Lung microvascular endothelial cell (primary cell): ENCODE results near the gene SCD5. TPM values are rescaled to one million over a fixed set of nuclear protein-coding genes. Genes with fewer than 3 reads are reported as not detected.
"Not testable (repeated sequence)": the region's sequence is repeated elsewhere in the genome, so short reads cannot be mapped to it uniquely, and the experiment has no call there.

Source experiments
- DNase-seq, 2 donors: peaks; one replicate each; pipeline versions ENCODE4 v3.0.0 to v3.0.0-alpha.2; 2010; ENCODE audit warnings: low read depth in 2 of 2
- total RNA-seq: library from RNA; depleted of rRNA; stranded (reverse); fragments of >200 nt; gene quantifications from 2 replicates; pipeline ENCODE4 v1.2.1, GENCODE V29; 2014

The SCD5 gene
- 31.0 and 32.0 TPM in 2 replicates for total RNA-seq

- DNase-seq, result peak; percentile 55 to 86
These were observed at the start of gene SCD5 for GRCh38 chr4:82798168-82799005. SCD5 (minus strand) TSS chr4:82798796; CDS start chr4:82798537, 259 bp downstream.

GRCh38 chr4:82842593-82842992 lies 44.0 kb upstream of the SCD5 start:
- peak; percentile 35 to 37 for DNase-seq

- DNase-seq, result peak; percentile 33 to 80
These were observed 41.0 kb upstream of the SCD5 start for GRCh38 chr4:82839624-82840023.

GRCh38 chr4:82833696-82834313 lies 35.2 kb upstream of the SCD5 start:
- peak; percentile 24 to 90 for DNase-seq

- DNase-seq, result not testable (repeated sequence)
These were observed 34.5 kb upstream of the SCD5 start for GRCh38 chr4:82833060-82833459.

- no peak for DNase-seq
These were observed 26.8 kb upstream of the SCD5 start for GRCh38 chr4:82825425-82825824.

GRCh38 chr4:82823062-82823461 lies 24.5 kb upstream of the SCD5 start:
- no peak for DNase-seq

- no peak for DNase-seq
These were observed 22.1 kb upstream of the SCD5 start for GRCh38 chr4:82820689-82821088.

- peak; percentile 45 to 47 for DNase-seq
These were observed 20.4 kb upstream of the SCD5 start for GRCh38 chr4:82818664-82819662.

GRCh38 chr4:82816874-82817273 lies 18.3 kb upstream of the SCD5 start:
- not testable (repeated sequence) for DNase-seq

GRCh38 chr4:82814034-82814433 lies 15.4 kb upstream of the SCD5 start:
- no peak for DNase-seq

- DNase-seq, result peak in 1 of 2 donors; percentile 23
These were observed 13.3 kb upstream of the SCD5 start for GRCh38 chr4:82811838-82812341.

- no peak for DNase-seq
These were observed 12.8 kb upstream of the SCD5 start for GRCh38 chr4:82811392-82811791.

- no peak for DNase-seq
These were observed 11.6 kb upstream of the SCD5 start for GRCh38 chr4:82810176-82810575.

- no peak for DNase-seq
These were observed 11.0 kb upstream of the SCD5 start for GRCh38 chr4:82809619-82810018.

- DNase-seq, result no peak
These were observed 5.2 kb upstream of the SCD5 start for GRCh38 chr4:82803746-82804145.

- DNase-seq, result peak in 1 of 2 donors; percentile 62
These were observed 4.3 kb upstream of the SCD5 start for GRCh38 chr4:82802911-82803310.

- DNase-seq, result peak; percentile 60 to 66
These were observed 3.4 kb upstream of the SCD5 start for GRCh38 chr4:82801910-82802521.

- DNase-seq, result no peak
These were observed 648 bp upstream of the SCD5 start for GRCh38 chr4:82799006-82799881.
